ENCODE data around the gene KCNJ10.

The KCNJ10 gene

DNA sequence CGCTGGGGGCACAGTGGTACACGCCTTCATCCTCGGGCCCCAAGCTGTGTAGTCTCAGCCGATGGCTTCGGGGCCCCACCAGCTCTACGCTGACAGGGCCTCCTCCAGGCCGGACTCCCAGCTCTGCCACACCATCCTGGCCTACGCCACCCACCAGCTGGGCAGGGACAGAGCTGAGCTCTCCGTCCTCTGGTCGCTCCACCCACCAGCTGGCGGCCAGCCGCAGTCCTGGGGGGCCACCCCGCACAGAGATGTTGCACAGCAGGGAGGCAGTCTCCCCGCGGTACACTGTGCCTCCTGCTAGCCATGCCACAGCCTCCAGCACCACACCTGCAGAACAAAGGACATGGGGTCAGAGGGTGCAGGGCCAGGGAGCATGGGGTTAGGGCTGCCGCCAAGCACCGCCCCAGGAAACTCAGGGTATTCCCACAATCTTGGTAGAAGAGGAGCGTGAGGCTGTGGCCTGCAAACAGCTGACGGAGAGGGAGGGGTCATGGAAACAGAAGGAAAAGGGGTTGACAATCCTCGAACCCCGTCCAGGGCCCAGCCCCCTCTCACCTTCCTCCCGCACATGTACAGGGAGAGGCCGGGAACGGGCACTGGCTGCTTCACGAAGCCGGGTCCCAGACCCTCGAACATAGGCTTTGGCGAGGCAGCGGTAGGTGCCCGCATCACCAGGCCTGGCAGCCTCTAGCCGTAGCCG, 22.6 kb upstream of the KCNJ10 start:
- TF ChIP-seq FOXM1 (IDR thresholded peaks at IDR 0.05; ENCODE audit: borderline replicate concordance, low read depth) = no peak
- no peak for TF ChIP-seq CEBPB (IDR thresholded peaks at IDR 0.05)
- TF ChIP-seq ZBTB7A (IDR thresholded peaks at IDR 0.05; ENCODE audit: low read depth) = no peak
- no peak for TF ChIP-seq TAF1 (IDR thresholded peaks at IDR 0.05; ENCODE audit: low read depth)
- TF ChIP-seq, protein P1, sequence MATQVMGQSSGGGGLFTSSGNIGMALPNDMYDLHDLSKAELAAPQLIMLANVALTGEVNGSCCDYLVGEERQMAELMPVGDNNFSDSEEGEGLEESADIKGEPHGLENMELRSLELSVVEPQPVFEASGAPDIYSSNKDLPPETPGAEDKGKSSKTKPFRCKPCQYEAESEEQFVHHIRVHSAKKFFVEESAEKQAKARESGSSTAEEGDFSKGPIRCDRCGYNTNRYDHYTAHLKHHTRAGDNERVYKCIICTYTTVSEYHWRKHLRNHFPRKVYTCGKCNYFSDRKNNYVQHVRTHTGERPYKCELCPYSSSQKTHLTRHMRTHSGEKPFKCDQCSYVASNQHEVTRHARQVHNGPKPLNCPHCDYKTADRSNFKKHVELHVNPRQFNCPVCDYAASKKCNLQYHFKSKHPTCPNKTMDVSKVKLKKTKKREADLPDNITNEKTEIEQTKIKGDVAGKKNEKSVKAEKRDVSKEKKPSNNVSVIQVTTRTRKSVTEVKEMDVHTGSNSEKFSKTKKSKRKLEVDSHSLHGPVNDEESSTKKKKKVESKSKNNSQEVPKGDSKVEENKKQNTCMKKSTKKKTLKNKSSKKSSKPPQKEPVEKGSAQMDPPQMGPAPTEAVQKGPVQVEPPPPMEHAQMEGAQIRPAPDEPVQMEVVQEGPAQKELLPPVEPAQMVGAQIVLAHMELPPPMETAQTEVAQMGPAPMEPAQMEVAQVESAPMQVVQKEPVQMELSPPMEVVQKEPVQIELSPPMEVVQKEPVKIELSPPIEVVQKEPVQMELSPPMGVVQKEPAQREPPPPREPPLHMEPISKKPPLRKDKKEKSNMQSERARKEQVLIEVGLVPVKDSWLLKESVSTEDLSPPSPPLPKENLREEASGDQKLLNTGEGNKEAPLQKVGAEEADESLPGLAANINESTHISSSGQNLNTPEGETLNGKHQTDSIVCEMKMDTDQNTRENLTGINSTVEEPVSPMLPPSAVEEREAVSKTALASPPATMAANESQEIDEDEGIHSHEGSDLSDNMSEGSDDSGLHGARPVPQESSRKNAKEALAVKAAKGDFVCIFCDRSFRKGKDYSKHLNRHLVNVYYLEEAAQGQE (IDR thresholded peaks at IDR 0.05; ENCODE audit: low read depth) = no peak
- TF ChIP-seq EP300 (IDR thresholded peaks at IDR 0.05; ENCODE audit: borderline replicate concordance) = no peak

DNA sequence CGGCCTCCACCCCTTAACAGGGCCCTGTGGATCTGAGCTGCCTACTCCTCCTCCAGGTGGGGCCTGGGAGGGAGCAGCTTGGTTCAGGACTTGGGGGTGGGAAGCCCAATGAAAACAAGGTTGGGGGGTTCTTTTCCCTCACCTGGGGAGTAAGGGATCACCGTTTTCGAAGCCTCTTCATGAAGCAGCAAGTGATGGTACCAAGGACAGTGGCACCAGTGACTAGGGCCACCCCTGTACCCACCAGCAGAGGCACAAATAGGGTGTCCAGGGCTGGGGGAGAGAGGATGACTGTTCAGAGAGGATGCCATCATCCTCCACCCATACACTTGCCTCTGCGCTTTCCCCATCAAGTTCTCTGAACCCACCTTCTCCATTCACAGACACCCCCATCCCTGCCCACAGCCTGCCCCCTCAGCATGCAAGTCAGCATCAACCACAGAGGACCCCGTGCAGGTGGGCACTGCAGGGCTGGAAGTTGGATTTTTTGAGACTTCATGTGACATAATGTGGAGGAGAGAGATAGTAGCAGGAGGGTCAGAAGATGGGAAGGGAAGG, 21.8 kb upstream of the KCNJ10 start:
- TF ChIP-seq, protein P1 (IDR thresholded peaks at IDR 0.05; ENCODE audit: low read depth) = peak; percentile 40; the same call in 1 of the 2 replicates
- TF ChIP-seq, protein P2, sequence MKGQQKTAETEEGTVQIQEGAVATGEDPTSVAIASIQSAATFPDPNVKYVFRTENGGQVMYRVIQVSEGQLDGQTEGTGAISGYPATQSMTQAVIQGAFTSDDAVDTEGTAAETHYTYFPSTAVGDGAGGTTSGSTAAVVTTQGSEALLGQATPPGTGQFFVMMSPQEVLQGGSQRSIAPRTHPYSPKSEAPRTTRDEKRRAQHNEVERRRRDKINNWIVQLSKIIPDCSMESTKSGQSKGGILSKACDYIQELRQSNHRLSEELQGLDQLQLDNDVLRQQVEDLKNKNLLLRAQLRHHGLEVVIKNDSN (IDR thresholded peaks at IDR 0.05) = no peak
- TF ChIP-seq CREB1 (IDR thresholded peaks at IDR 0.05; ENCODE audit: low read depth) = no peak

DNA sequence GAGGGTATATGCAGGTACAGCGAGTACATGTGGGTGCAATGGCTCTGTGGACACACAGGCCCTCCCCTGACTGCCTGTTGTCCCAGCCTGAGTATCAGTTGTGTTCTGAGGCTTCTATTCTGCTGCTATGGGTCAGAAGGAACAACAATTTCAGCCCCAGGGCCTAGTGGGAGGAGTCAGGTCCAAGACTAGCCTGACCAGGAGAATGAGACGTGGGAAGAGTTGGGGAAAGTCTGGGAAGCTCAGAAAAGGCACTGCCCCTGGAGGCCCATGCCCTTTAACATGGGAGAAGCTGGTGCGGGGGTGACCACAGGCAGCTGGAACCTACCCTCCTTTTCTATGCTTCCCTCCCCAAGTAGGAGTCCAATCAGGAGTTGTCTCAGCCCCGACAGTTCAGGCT, 20.8 kb upstream of the KCNJ10 start:
- TF ChIP-seq, protein P2 (IDR thresholded peaks at IDR 0.05) = no peak
- TF ChIP-seq YY1 (IDR thresholded peaks at IDR 0.05; ENCODE audit: low read depth) = no peak
- TF ChIP-seq TAF1 (IDR thresholded peaks at IDR 0.05; ENCODE audit: low read depth) = no peak
- TF ChIP-seq RAD21 (IDR thresholded peaks at IDR 0.05; ENCODE audit: low read depth) = no peak
- no peak for TF ChIP-seq EP300 (IDR thresholded peaks at IDR 0.05; ENCODE audit: borderline replicate concordance)

DNA sequence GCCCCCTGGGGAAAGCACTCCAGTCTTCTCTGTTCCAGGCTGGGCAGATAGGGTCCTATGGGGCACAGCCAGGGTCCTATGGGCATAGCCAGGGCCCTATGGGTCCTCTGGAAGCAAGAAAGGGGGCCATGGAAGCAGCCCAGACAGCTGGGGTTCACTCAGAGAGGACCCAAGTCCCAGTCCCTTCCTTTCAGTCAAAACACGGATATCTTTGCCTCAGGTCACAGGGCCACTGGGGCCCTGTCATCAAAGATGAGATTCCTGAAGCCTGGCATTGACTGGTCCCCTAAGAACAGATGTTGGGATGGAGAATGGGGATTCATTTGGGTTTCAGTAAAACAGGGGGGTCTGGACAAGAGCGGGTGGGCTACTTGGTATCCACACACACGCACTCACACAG, 19.9 kb upstream of the KCNJ10 start:
- TF ChIP-seq EP300 (IDR thresholded peaks at IDR 0.05; ENCODE audit: borderline replicate concordance) (no peak), TAF1 (IDR thresholded peaks at IDR 0.05; ENCODE audit: low read depth) (no peak), FOXM1 (IDR thresholded peaks at IDR 0.05; ENCODE audit: borderline replicate concordance, low read depth) (no peak)
- TF ChIP-seq, protein P3, sequence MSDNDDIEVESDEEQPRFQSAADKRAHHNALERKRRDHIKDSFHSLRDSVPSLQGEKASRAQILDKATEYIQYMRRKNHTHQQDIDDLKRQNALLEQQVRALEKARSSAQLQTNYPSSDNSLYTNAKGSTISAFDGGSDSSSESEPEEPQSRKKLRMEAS (IDR thresholded peaks at IDR 0.05) = no peak

DNA sequence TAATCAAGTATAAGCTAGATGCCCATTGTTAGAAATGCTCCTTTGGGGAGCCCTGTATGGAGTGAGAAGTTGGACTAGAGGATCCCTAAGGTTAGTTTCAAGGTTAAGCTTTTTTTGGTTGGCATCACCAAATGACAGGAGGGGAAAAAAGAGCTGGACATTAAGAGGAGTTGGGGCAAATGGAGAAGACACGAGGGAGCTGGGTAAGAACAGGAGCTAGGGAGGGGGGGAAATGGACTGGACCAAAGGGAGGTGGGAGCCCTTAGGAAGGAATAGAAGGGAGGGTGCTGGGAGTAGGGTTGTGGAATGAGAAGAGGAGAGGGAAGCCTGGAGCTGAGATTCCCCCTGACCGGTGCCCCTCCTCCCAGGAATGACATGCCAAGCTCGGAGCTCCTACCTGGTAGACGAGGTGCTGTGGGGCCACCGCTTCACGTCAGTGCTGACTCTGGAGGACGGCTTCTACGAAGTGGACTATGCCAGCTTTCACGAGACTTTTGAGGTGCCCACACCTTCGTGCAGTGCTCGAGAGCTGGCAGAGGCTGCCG, 17.2 kb upstream of the KCNJ10 start:
- TF ChIP-seq TEAD4 (IDR thresholded peaks at IDR 0.05) = no peak
- no peak for TF ChIP-seq NFIC (IDR thresholded peaks at IDR 0.05)
- TF ChIP-seq, protein P2 (IDR thresholded peaks at IDR 0.05) = no peak
- TF ChIP-seq TAF1 (IDR thresholded peaks at IDR 0.05; ENCODE audit: low read depth) = no peak
- TF ChIP-seq, protein P1 (IDR thresholded peaks at IDR 0.05; ENCODE audit: low read depth) = no peak
